MG63 (cell line): Measurements from ENCODE around the gene TTLL10. TPM values are rescaled to one million over a fixed set of nuclear protein-coding genes. Genes with fewer than 3 reads are reported as not detected.
"Not testable (repeated sequence)": the region's sequence is repeated elsewhere in the genome, so short reads cannot be mapped to it uniquely, and the experiment has no call there.

Source experiments
- DNase-seq: peaks from one replicate; pipeline ENCODE4 v3.0.0-alpha.2; 2020
- H3K27me3 ChIP-seq: fragments of 250-450 bp; sonication (Bioruptor Pico); 2 replicates; pipeline ENCODE4 v1.5.1; 2020; ENCODE audit warnings: mild to moderate bottlenecking, moderate library complexity
- H3K36me3 ChIP-seq: fragments of 250-450 bp; sonication (Bioruptor Pico); 2 replicates; pipeline ENCODE4 v1.5.1; 2020; ENCODE audit warnings: mild to moderate bottlenecking, moderate library complexity
- H3K4me3 ChIP-seq: fragments of 250-450 bp; sonication (Bioruptor Pico); 2 replicates; pipeline ENCODE4 v1.5.1; 2020; ENCODE audit warnings: mild to moderate bottlenecking, moderate library complexity
- H3K9me3 ChIP-seq: fragments of 250-450 bp; sonication (Bioruptor Pico); 2 replicates; pipeline ENCODE4 v1.5.1; 2020; ENCODE audit warnings: mild to moderate bottlenecking, moderate library complexity
- total RNA-seq: library from RNA; depleted of rRNA; stranded (reverse); fragments of >200 nt; shearing (Covaris generic); gene quantifications from 2 replicates; pipeline ENCODE4 v1.2.3, GENCODE V29; 2014; ENCODE audit warnings: low replicate concordance

The TTLL10 gene
- total RNA-seq, 1 experiment from 2014 or later = not detected

DNA sequence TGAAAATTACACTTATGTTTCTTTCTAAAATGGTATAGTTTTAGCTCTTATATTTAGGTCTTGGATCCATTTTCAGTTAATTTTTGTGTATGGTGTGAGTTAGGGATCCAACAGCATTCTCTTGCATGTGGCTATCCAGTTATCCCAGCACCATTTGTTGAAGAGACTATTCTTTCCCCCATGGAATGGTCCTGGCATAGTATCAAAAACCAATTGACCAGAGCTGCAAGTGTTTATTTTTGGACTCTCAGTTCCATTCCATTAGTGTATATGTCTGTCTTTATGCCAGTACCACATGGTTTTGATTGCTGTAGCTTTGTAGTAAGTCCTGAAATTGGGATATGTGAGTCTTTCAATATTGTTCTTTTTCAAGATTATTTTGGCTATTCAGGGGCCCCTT lies 14.3 kb downstream of the TTLL10 start:
- Histone ChIP-seq H3K9me3 (no peaks in the 10 kb centered on the region), H3K4me3 (no peak overlapping the region), H3K27me3 (no peaks in the 10 kb centered on the region), H3K36me3 (no peaks in the 10 kb centered on the region)
- DNase-seq = no peak

DNA sequence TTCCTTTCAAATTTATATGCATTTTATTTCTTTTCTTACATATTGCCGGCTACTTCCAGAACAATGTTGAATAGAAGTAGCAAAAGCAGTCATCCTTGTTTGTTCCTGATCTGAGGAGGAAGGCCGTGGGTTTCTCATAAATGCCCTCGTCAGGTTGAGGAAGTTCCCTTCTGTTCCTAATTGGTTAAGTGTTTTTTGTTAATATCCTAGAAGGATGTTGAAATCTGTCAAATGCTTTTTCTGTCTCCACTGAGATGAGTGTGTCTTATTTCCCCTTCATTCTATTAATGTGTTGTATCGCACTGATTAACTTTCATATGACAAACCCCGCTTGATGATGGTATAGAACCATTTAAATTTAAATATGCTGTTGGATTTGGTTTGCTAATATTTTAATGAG lies 15.4 kb downstream of the TTLL10 start:
- no peak for DNase-seq
- no peaks in the 10 kb centered on the region for H3K27me3 ChIP-seq
- no peaks in the 10 kb centered on the region for H3K9me3 ChIP-seq
- no peaks in the 10 kb centered on the region for H3K36me3 ChIP-seq
- H3K4me3 ChIP-seq = no peak overlapping the region

DNA sequence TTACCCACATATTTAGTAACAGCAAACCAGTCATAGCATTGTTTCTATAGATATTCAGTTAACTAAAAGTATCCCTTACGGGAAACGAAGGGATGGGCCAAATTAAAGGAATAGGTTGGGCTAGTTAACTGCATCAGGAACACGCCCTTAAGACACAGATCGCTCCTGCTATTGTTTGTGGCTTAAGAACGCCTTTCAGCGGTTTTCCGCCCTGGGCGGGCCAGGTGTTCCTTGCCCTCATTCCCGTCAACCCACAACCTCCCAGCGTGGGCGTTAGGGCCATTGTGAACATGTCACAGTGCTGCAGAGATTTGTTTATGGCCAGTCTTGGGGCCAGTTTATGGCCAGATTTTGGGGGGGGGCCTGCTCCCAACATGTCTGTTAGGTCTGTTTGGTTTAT lies 18.1 kb downstream of the TTLL10 start:
- no peak for DNase-seq
- H3K27me3 ChIP-seq = no peaks in the 10 kb centered on the region

DNA sequence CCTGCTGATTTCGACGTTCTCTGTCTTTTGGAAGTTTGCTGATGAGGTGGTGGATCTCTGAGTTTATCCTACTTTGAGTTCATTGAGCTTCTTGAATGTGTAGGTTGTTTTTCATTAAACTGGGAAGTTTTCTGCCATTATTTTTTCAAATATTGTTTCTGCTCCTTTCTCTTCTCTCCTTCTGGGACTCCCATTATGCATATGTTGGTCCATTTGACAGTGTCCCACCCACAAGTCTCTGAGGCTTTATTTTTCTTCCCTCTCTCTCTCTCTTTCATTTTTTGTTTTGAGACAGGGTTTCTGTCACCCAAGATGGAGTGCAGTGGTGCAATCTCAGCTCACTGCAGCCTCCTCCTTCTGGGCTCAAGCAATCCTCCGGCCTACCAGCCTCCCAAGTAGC lies 21.0 kb downstream of the TTLL10 start:
- Histone ChIP-seq H3K4me3 (no peak overlapping the region), H3K27me3 (no peaks in the 10 kb centered on the region), H3K9me3 (no peaks in the 10 kb centered on the region), H3K36me3 (no peaks in the 10 kb centered on the region)
- no peak for DNase-seq

More for the DNA sequence above, 18.1 kb downstream of the TTLL10 start:
- H3K9me3 ChIP-seq = no peaks in the 10 kb centered on the region
- H3K4me3 ChIP-seq = no peak overlapping the region
- H3K36me3 ChIP-seq = no peaks in the 10 kb centered on the region

DNA sequence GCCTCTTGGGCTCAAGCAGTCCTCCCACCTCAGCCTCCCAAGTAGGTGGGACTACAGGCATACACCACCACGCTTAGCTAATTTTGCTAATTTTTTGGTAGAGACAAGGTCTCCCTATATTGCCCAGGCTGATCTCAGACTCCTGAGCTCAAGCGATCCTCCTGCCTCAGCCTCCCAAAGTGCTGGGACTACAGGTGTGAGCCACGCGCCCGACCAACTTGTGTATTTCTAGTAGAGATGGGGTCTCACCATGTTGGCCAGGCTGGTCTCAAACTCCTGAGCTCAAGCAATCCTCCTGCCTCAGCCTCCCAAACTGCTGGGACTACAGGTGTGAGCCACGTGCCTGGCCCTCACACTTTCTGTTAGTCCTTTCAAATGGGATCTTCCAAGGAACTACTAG lies 22.0 kb downstream of the TTLL10 start:
- H3K9me3 ChIP-seq = not testable (repeated sequence)

DNA sequence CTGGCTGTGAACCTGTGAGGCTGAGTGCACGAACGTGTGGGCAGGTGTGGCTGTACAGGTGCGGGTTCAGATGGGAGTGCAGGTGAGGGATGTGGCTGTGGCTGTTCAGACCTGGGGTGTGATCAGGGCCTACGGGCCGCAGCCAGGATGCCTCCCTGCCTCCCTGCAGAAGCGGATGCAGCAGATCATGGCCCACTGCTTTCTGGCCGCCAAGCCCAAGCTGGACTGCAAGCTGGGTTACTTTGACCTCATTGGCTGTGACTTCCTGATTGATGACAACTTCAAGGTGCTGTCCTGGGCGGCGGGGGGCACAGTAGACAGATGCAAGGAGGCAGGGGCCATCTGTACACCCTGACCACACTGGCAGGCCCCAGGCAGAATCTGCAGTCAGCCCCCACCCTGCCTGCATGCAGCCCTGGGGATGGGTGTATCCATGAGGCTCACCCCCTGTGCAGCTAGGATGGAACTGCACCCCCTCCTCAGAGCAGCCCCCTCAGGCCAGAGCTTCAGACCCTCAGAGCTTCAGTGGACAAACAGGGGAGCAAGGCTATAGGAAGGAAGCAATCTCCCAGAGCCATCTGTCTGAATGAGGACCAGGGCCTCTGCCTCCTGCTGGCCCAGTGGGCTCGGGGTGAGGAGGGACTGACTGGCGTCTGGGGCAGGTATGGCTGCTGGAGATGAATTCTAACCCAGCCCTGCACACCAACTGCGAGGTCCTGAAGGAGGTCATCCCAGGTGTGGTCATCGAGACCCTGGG lies 22.9 kb downstream of the TTLL10 start:
- no peaks in the 10 kb centered on the region for H3K27me3 ChIP-seq

More for the DNA sequence above, 22.0 kb downstream of the TTLL10 start:
- not testable (repeated sequence) for DNase-seq, H3K27me3 ChIP-seq, H3K36me3 ChIP-seq, H3K4me3 ChIP-seq

DNA sequence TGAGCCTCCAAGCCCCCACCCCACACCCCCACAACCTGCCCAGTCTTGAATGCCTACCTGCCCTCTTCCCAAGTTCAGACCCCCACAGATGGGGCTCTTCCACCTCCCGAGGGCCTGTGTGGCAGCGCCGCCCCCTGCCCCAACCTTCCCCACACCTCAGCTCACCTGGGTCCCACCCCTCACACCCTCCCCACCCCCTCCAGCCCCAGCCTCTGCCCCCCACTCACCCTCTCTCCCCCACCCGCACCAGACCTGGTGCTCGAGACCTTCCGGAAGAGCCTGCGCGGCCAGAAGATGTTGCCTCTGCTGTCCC lies 23.5 kb downstream of the TTLL10 start:
- no peak for DNase-seq
- no peaks in the 10 kb centered on the region for H3K9me3 ChIP-seq
- no peaks in the 10 kb centered on the region for H3K27me3 ChIP-seq
- no peaks in the 10 kb centered on the region for H3K36me3 ChIP-seq
- no peak overlapping the region for H3K4me3 ChIP-seq

More for the DNA sequence above, 22.9 kb downstream of the TTLL10 start:
- Histone ChIP-seq H3K9me3 (no peaks in the 10 kb centered on the region), H3K36me3 (no peaks in the 10 kb centered on the region), H3K4me3 (no peak overlapping the region)
- no peak for DNase-seq

DNA sequence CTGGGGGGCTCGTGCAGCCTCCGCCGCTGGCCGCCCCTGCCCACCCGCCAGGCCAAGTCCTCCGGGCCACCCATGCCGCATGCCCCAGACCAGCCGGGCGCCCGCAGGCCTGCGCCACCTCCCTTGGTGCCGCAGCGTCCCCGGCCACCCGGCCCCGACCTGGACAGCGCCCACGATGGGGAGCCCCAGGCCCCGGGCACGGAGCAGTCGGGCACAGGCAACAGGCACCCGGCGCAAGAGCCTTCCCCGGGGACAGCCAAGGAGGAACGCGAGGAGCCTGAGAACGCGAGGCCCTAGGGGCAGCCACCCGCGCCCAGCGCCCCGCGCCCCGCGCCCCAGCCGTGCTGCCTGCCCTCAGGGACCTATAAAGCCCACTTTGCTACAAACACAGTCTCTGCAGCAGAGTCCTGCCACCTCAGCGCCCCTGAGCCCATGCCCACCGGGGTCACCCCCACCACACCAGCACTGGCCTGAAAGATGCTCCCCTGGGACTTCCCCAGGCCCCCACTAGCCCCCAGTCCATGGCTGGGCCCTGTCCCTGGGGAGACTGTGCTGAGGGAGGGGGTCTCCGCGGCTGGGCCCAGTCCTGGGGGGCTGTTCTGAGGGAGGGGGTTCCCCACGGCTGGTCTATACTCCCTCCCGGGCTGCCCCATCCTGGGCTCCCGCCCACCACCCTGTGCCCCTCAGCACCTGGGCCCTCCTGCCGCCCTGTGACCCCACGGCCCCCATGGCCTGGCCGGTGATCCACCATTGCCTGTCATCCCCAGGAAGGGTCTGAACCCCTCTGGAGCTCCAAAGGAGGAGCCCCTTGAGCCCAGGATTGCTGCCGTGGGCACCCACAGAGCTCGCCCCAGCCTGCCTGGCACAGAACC lies 24.1 kb downstream of the TTLL10 start:
- no peak for DNase-seq
- Histone ChIP-seq H3K9me3 (no peaks in the 10 kb centered on the region), H3K27me3 (no peaks in the 10 kb centered on the region), H3K36me3 (no peaks in the 10 kb centered on the region), H3K4me3 (no peak overlapping the region)

DNA sequence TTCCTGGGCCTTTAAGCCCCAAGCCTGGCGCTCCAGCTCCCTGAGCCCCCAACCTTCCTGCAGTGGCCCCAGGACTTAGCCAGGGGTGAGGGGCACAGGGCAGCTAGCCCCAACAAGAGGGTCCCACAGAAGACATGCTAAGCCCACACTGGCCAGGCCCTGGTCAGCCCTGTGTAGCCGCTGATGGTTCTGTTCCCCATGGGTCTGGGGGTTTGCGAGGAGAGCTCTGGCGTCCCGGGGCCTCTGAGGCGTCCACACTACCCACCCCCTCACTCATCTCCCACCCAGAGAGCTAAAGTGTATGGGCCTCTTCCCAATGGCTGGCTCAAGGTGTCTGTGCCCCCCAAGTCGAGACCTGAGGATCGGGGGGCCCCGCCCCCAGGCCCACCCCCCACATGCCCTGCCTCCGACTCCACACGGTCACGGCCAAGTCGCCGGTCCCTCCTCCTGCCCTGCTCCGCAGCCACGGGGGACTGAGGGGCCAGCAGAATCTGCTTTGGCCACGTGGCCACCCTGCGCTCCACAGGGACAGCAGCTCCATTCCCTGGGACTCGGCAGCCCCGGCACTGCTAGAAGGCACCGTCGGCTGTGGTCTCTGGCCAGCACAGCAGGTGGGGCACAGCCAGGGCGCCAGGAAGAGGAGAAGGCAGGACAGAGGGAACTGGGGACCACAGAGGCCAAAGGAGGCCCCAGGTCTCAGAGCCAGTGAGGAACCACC lies 24.9 kb downstream of the TTLL10 start:
- DNase-seq = no peak
- Histone ChIP-seq H3K4me3 (no peak overlapping the region), H3K36me3 (no peaks in the 10 kb centered on the region), H3K27me3 (no peaks in the 10 kb centered on the region), H3K9me3 (no peaks in the 10 kb centered on the region)

DNA sequence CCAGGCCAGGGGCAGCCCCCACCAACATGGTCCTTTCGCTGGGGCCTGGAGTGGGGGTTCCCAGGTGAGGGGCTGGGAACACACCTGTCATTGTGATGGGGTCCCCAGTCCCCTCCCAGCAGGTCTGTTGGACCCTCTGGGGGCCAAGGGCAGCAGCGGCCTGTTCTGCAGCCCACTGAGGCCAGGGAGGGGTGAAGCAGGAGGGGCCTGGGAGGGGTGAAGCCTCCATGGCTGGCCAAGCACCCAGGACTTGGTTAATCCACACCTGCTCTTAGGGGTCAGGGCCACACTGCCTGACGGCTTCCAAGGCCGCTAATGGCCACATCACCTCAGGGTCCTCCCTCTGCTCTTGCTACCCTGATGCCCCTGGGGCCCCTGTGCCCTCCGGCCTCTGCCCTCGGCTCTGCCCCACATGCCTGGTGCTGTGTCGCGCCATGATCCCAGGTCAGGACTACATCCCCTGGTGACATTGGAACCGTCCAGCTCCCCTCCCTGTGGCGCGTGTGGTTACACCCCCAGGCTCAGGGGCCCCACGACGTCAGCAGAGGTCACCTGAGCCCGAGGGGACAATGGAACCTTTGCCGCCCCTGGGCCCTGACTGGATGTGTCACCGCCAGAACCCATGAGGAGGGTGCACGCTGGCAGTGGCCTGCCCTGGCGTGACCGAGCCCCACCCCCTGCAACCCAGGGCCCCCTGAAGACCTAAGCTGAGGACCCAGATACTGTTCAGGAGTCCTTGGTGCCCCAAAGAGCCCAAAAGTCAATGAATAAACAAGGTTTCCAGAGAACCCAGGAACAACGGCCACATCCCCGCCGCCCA lies 25.7 kb downstream of the TTLL10 start:
- Histone ChIP-seq H3K9me3 (no peaks in the 10 kb centered on the region), H3K4me3 (no peak overlapping the region), H3K36me3 (no peaks in the 10 kb centered on the region), H3K27me3 (no peaks in the 10 kb centered on the region)
- DNase-seq = no peak

DNA sequence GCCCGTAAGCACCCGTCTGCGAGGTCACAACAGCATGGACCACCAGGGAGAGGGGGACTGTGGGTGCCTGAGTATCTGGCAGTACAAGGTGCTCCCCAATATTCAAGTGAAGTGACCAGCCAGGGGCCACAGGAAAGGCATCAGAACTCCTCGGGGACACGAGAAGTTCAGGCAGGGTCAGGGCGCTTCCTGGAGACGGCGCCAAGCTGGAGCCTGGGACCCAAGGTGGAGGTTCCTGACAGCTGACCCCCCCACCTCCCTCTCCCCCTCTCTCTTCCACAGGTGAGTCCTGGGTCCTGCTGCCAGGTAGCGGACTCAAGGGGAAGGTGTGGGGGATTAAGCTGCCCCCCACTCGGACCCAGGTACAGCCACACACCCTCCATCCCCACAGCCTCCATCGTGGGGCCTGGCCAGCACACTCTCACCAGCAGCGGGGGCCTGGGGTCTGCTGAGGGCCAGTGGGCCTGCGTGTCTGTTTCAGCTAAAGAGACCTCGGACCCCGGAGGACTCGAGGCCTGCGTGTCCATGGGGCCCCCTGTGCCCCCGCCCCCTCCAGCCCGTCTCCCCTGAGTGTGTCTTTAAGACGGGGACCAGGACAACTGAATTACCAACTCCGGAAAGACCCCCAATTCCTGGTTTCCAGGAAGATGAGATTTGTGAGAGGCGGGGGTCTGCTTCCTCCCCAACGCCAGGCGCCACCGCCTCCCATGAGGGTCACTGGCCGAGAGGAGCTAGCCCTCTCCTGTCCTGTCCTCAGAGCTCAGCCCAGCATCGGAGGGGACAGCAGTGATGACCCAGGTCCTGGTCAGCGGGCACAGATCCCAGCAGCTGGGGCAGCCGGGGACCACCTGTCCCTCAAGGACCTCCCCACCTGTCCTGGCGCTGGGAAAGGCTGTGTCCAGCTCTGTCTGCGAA lies 26.5 kb downstream of the TTLL10 start:
- Histone ChIP-seq H3K36me3 (no peaks in the 10 kb centered on the region), H3K27me3 (no peaks in the 10 kb centered on the region), H3K4me3 (no peak overlapping the region), H3K9me3 (no peaks in the 10 kb centered on the region)
- no peak for DNase-seq

DNA sequence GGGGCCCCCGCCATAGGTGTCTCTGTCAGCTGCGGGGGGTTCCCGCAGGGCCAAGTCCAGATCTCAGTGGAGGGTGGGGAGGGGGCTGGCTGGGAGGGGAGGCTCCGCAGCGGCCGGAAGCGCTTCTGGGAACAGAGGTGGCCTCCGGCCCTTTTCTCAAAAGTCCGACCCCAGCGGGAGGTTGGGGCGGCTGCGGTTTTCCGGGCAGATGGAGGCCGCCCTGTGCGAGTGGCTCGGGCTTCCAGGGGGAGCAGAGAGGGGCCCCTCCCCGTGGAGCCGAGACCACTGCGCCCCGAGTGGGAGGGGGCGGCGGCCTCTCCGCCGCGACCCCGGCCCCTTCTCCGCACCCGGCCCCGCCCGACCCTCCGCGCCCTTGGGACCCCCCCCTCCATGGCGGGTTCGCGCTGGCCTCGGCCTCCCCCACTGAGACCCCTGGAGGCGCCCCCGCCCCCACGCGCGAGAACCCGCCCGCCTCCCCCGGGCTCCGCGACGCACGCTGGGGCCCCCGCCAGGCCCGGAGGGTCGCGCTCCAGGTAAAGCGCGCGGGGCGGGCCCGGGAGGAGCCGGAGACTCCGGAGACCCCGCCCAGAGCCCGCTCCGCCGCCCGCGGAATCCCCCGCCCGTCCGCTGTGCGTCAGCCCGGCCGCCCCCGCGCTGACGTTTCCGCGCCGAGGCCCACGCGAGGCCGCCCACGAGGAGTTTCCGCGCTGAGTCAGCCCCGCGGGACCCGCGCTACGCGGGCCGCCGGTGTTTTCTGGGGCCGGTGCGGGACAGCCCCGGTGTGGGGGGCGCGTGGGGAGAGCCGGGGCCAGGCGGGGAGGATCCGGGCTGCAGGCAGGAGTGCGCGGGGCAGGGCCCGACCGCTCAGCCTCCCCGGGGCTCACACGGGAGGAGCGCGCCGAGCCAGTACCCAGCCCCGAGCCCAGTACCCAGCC lies 27.5 kb downstream of the TTLL10 start:
- DNase-seq = peak; percentile 62

DNA sequence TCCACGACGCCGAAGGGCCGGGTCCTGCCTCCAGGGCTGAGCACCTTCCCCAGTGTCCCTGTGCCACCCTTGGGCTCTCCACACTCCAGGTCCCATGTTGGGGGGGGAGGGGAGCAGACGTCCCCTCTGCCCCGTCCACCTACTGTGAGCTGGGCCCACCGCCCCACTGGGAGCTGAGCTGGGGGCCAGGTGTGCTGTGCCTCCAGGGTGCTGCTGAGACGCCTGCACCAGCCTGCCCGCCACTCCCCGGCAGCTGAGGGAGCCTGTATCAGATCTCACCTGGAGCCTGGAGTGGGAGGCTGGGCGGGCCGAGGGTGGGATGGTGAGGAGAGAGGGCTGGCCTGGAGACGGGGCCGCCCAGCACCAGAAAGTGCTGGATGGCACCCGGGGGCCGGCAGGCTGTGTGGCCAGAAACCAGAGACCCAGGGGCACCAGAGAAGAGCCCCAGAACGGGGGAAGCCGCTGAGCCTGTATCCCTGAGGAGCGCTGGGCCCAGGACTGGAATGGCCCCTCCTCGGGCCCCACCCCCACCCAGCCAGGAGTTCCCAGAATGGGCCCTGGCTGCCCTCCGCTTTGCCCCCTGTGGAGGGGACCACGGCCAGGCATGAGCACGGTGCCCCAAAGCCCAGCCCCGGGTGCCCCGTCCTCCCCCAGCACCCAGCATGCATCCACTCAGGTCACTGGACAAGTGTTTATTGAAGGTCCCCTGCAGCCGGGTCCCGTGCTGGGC lies 29.3 kb downstream of the TTLL10 start:
- Histone ChIP-seq H3K4me3 (no peak overlapping the region), H3K9me3 (no peaks in the 10 kb centered on the region), H3K27me3 (no peaks in the 10 kb centered on the region), H3K36me3 (no peaks in the 10 kb centered on the region)
- no peak for DNase-seq

More for the DNA sequence above, 27.5 kb downstream of the TTLL10 start:
- peak overlapping the region; percentile 40 for H3K4me3 ChIP-seq
- no peaks in the 10 kb centered on the region for H3K27me3 ChIP-seq
- no peaks in the 10 kb centered on the region for H3K36me3 ChIP-seq
- H3K9me3 ChIP-seq = no peaks in the 10 kb centered on the region
